ENCODE measurements around the gene KCNIP4. TPM values are rescaled to one million over a fixed set of nuclear protein-coding genes. Genes with fewer than 3 reads are reported as not detected.

The KCNIP4 gene
- total and polyA plus RNA-seq, 2 of the 4 experiments (the other 2 are of a cell fraction), result not detected

GRCh38 chr4:21061902-21062301, 886.7 kb downstream of the KCNIP4 start:
- H2BK15ac ChIP-seq (ENCODE audit: low read depth, low read length), result no peak overlapping the region
- no peak overlapping the region for H2BK20ac ChIP-seq (ENCODE audit: low read depth, low read length)
- ChIA-PET POLR2A (ENCODE audit: unreplicated experiment) (no interaction called here), CTCF (no interaction called here)
- DNase-seq (no peak), ATAC-seq (ENCODE audit: low read depth) (no peak)
- no peak overlapping the region for H3K4me2 ChIP-seq (ENCODE audit: low read depth, low read length)
- no peak overlapping the region for H2BK5ac ChIP-seq (ENCODE audit: low read depth, low read length, poor library complexity, severe bottlenecking)
- H4K91ac ChIP-seq (ENCODE audit: insufficient read depth, low read depth, low read length), result no peak overlapping the region
- no peaks in the 10 kb centered on the region for H3K79me1 ChIP-seq (ENCODE audit: low read depth in 1 of 2, low read length in 2 of 2)
- no peak overlapping the region for H3K27ac ChIP-seq (ENCODE audit: insufficient read depth, low read length)
- H3K27me3 ChIP-seq (ENCODE audit: control insufficient read depth, insufficient read depth, low read length), result no peaks in the 10 kb centered on the region
- no CpG with 5 or more reads among the region's 1 CpG for WGBS, 2 experiments (ENCODE audit: extremely low coverage in 2 of 2, insufficient read length in 1 of 2)
- H3K14ac ChIP-seq (replicated peaks; ENCODE audit: low read depth, low read length), result no peak overlapping the region
- intact Hi-C loops (cut with micrococcal nuclease), result no loop called here
- no peak overlapping the region for H3K18ac ChIP-seq (ENCODE audit: low read depth, low read length)
- TF ChIP-seq USF2 (IDR thresholded peaks at IDR 0.05; ENCODE audit: low read depth, low read length) (no peak), CHD1 (IDR thresholded peaks at IDR 0.05; ENCODE audit: low read depth, low read length) (no peak), RCOR1 (IDR thresholded peaks at IDR 0.05; ENCODE audit: insufficient replicate concordance, low read length) (no peak), CEBPB (IDR thresholded peaks at IDR 0.05; ENCODE audit: low read depth, low read length) (no peak), FOS (IDR thresholded peaks at IDR 0.05; ENCODE audit: low read depth, low read length) (no peak), MAZ (IDR thresholded peaks at IDR 0.05; ENCODE audit: borderline replicate concordance, low read depth, low read length) (no peak), MXI1 (IDR thresholded peaks at IDR 0.05; ENCODE audit: borderline replicate concordance, low read depth, low read length) (no peak), CTCF (conservative IDR thresholded peaks at IDR 0.05; ENCODE audit: low read depth, low read length) (no peak), POLR2A (IDR thresholded peaks at IDR 0.05; ENCODE audit: low read depth, low read length) (no peak), BHLHE40 (IDR thresholded peaks at IDR 0.05; ENCODE audit: low read depth, low read length) (no peak), RFX5 (IDR thresholded peaks at IDR 0.05; ENCODE audit: low read depth, low read length) (no peak), SMC3 (IDR thresholded peaks at IDR 0.05; ENCODE audit: low read depth, low read length) (no peak), ELK1 (IDR thresholded peaks at IDR 0.05; ENCODE audit: borderline replicate concordance, low read depth, low read length) (no peak), MAFK (IDR thresholded peaks at IDR 0.05; ENCODE audit: low read depth, low read length) (no peak), RAD21 (IDR thresholded peaks at IDR 0.05; ENCODE audit: low read length) (no peak)
- H3K36me3 ChIP-seq (ENCODE audit: control insufficient read depth, insufficient read depth, low read length), result no peaks in the 10 kb centered on the region
- H3K4me3 ChIP-seq (ENCODE audit: insufficient read depth, low read depth, low read length), result no peak overlapping the region
- BruUV-seq (replicated peaks), result no TSS peak
- no peak overlapping the region for H3K9ac ChIP-seq (ENCODE audit: low read depth, low read length)
- H3K4ac ChIP-seq (ENCODE audit: low read depth, low read length), result no peak overlapping the region
- H4K8ac ChIP-seq (ENCODE audit: low read depth in 2 of 2, low read length in 2 of 2), result no peak overlapping the region
- H4K5ac ChIP-seq (ENCODE audit: low read depth, low read length), result no peak overlapping the region
- no peak overlapping the region for H3K56ac ChIP-seq (ENCODE audit: extremely low read depth, insufficient read depth, low read length)
- H3K9me1 ChIP-seq (ENCODE audit: insufficient read depth, low read length), result no peaks in the 10 kb centered on the region
- dilution Hi-C loops (cut with HindIII; ENCODE audit: low sequenced_read_pairs, unreplicated experiment), result no loop called here
- no peak overlapping the region for H3K23ac ChIP-seq (ENCODE audit: low read depth, low read length)
- in situ Hi-C loops (cut with MboI; ENCODE audit: low sequenced_read_pairs), result no loop called here
- no peak overlapping the region for H2AK9ac ChIP-seq (replicated peaks; ENCODE audit: low read depth, low read length, poor library complexity)
- H3K4me1 ChIP-seq (ENCODE audit: control insufficient read depth, insufficient read depth, low read length), result no peaks in the 10 kb centered on the region
- peaks cover 10% of the 10 kb centered on the region for H3K9me3 ChIP-seq (ENCODE audit: control insufficient read depth, insufficient read depth, low read length)
- no peaks in the 10 kb centered on the region for H4K20me1 ChIP-seq (ENCODE audit: insufficient read depth, low read length)
- H2AFZ ChIP-seq (replicated peaks; ENCODE audit: low read length, poor library complexity), result no peak overlapping the region
- H2BK120ac ChIP-seq (ENCODE audit: low read depth, low read length), result no peak overlapping the region
- H2AK5ac ChIP-seq (ENCODE audit: low read depth, low read length), result no peak overlapping the region
